ENCODE results near the gene LIMA1. TPM values are rescaled to one million over a fixed set of nuclear protein-coding genes. Genes with fewer than 3 reads are reported as not detected.
A peak's percentile ranks its signal among the peaks of the same experiment; 100 is the strongest.

LIMA1 gene
- total and polyA plus RNA-seq, 2 of the 4 experiments (the other 2 are of a cell fraction) = 126 to 163 TPM

- no peak for TF ChIP-seq MAZ (IDR thresholded peaks at IDR 0.05; ENCODE audit: borderline replicate concordance, low read depth, low read length)
These were observed 94.3 kb downstream of the LIMA1 start (continued) for GRCh38 chr12:50188875-50189575.

GRCh38 chr12:50188241-50188781, 95.0 kb downstream of the LIMA1 start:
- Histone ChIP-seq H3K4ac (ENCODE audit: low read depth, low read length) (peak overlapping the region; percentile 100), H2BK5ac (ENCODE audit: low read depth, low read length, poor library complexity, severe bottlenecking) (peak overlapping the region; percentile 100), H3K9me3 (ENCODE audit: control insufficient read depth, insufficient read depth, low read length) (no peaks in the 10 kb centered on the region), H2BK15ac (ENCODE audit: low read depth, low read length) (peak overlapping the region; percentile 99), H3K18ac (ENCODE audit: low read depth, low read length) (peak overlapping the region; percentile 91), H4K5ac (ENCODE audit: low read depth, low read length) (peak overlapping the region; percentile 79), H4K8ac (ENCODE audit: low read depth in 2 of 2, low read length in 2 of 2) (peak overlapping the region; percentile 97 to 98), H3K27me3 (ENCODE audit: control insufficient read depth, insufficient read depth, low read length) (no peaks in the 10 kb centered on the region), H3K4me1 (ENCODE audit: control insufficient read depth, insufficient read depth, low read length) (peaks cover 33% of the 10 kb centered on the region), H3K23ac (ENCODE audit: low read depth, low read length) (peak overlapping the region; percentile 100), H3K4me2 (ENCODE audit: low read depth, low read length) (peak overlapping the region; percentile 5; the same call in 1 of the 2 replicates), H2AK5ac (ENCODE audit: low read depth, low read length) (peak overlapping the region; percentile 95), H2BK120ac (ENCODE audit: low read depth, low read length) (peak overlapping the region; percentile 100), H4K91ac (ENCODE audit: insufficient read depth, low read depth, low read length) (peak overlapping the region; percentile 100), H3K9ac (ENCODE audit: low read depth, low read length) (peak overlapping the region; percentile 51), H4K20me1 (ENCODE audit: insufficient read depth, low read length) (0 out of 2 replicates have a peak, but pooled peaks cover 4% of the 10 kb centered on the region), H2AK9ac (replicated peaks; ENCODE audit: low read depth, low read length, poor library complexity) (no peak overlapping the region), H2BK20ac (ENCODE audit: low read depth, low read length) (peak overlapping the region; percentile 99), H3K27ac (ENCODE audit: insufficient read depth, low read length) (peak overlapping the region; percentile 90), H2AFZ (replicated peaks; ENCODE audit: low read length, poor library complexity) (no peak overlapping the region), H3K79me1 (ENCODE audit: low read depth in 1 of 2, low read length in 2 of 2) (peaks cover 36 to 59% of the 10 kb centered on the region in 2 experiments), H3K14ac (replicated peaks; ENCODE audit: low read depth, low read length) (peak overlapping the region; percentile 100), H3K9me1 (ENCODE audit: insufficient read depth, low read length) (peaks cover 25% of the 10 kb centered on the region), H3K36me3 (ENCODE audit: control insufficient read depth, insufficient read depth, low read length) (peaks cover 36% of the 10 kb centered on the region), H3K56ac (ENCODE audit: extremely low read depth, insufficient read depth, low read length) (peak overlapping the region; percentile 96), H3K4me3 (ENCODE audit: insufficient read depth, low read depth, low read length) (no peak overlapping the region)
- no CpG with 5 or more reads among the region's 4 CpGs for WGBS, 2 experiments (ENCODE audit: extremely low coverage in 2 of 2, insufficient read length in 1 of 2)
- dilution Hi-C loops (cut with HindIII; ENCODE audit: low sequenced_read_pairs, unreplicated experiment) = no loop called here
- intact Hi-C loops (cut with micrococcal nuclease) = no loop called here
- in situ Hi-C loops (cut with MboI; ENCODE audit: low sequenced_read_pairs) = no loop called here
- no TSS peak for BruUV-seq (replicated peaks)
- peak; percentile 15 for ATAC-seq (ENCODE audit: low read depth)
- POLR2A ChIA-PET (ENCODE audit: unreplicated experiment) = no interaction called here
- TF ChIP-seq BHLHE40 (IDR thresholded peaks at IDR 0.05; ENCODE audit: low read depth, low read length) (no peak), POLR2A (IDR thresholded peaks at IDR 0.05; ENCODE audit: low read depth, low read length) (no peak), CEBPB (IDR thresholded peaks at IDR 0.05; ENCODE audit: low read depth, low read length) (peak; percentile 68)
- DNase-seq = peak; percentile 67
- CTCF ChIA-PET = interaction anchor here (0.6 to 1.5 kb wide), 3 partner anchors 33 to 126 kb away, joined by 3 to 4 read pairs (median 3); no protein-coding TSS in a partner anchor

Measured in IMR-90 (cell line).